ENCODE data around the gene OR13J1. TPM values are rescaled to one million over a fixed set of nuclear protein-coding genes. Genes with fewer than 3 reads are reported as not detected.
A peak's percentile ranks its signal among the peaks of the same experiment; 100 is the strongest.
"Not testable (repeated sequence)": the region's sequence is repeated elsewhere in the genome, so short reads cannot be mapped to it uniquely, and the experiment has no call there.

OR13J1 gene
- total RNA-seq, 1 experiment from 2014 or later: not detected

GRCh38 chr9:35897376-35898099 lies 27.3 kb upstream of the OR13J1 start:
- not testable (repeated sequence) for H3K4me1 ChIP-seq (ENCODE audit: low read length); H3K9ac ChIP-seq (ENCODE audit: low read length); H3K4me2 ChIP-seq (ENCODE audit: low read depth, low read length, poor library complexity, severe bottlenecking)

GRCh38 chr9:35896570-35896969 lies 26.4 kb upstream of the OR13J1 start:
- Histone ChIP-seq H3K27me3 (ENCODE audit: low read length) (no peaks in the 10 kb centered on the region), H3K9me3 (ENCODE audit: low read length) (no peaks in the 10 kb centered on the region), H3K36me3 (ENCODE audit: insufficient read depth, low read length) (no peaks in the 10 kb centered on the region), H2AFZ (ENCODE audit: low read length) (no peak overlapping the region), H3K4me1 (ENCODE audit: low read length) (no peaks in the 10 kb centered on the region), H3K27ac (ENCODE audit: low read length) (no peak overlapping the region), H3K4me3 (ENCODE audit: low read length) (no peak overlapping the region), H4K20me1 (ENCODE audit: insufficient read depth, low read depth, low read length) (no peaks in the 10 kb centered on the region), H3K79me2 (ENCODE audit: low read length) (no peaks in the 10 kb centered on the region), H3K4me2 (ENCODE audit: low read depth, low read length, poor library complexity, severe bottlenecking) (no peak overlapping the region), H3K9me2 (replicated peaks; ENCODE audit: insufficient read depth, low read length) (no peaks in the 10 kb centered on the region), H3K9ac (ENCODE audit: low read length) (no peak overlapping the region)
- no peak for DNase-seq

More at GRCh38 chr9:35897376-35898099, 27.3 kb upstream of the OR13J1 start:
- H3K27ac ChIP-seq (ENCODE audit: low read length); H2AFZ ChIP-seq (ENCODE audit: low read length); H3K27me3 ChIP-seq (ENCODE audit: low read length); H3K79me2 ChIP-seq (ENCODE audit: low read length); H3K9me2 ChIP-seq (replicated peaks; ENCODE audit: insufficient read depth, low read length); H3K36me3 ChIP-seq (ENCODE audit: insufficient read depth, low read length); H4K20me1 ChIP-seq (ENCODE audit: insufficient read depth, low read depth, low read length); H3K4me3 ChIP-seq (ENCODE audit: low read length); H3K9me3 ChIP-seq (ENCODE audit: low read length); DNase-seq: not testable (repeated sequence)

GRCh38 chr9:35892051-35892450 lies 21.9 kb upstream of the OR13J1 start:
- no peak overlapping the region for H2AFZ ChIP-seq (ENCODE audit: low read length)
- no peak overlapping the region for H3K27ac ChIP-seq (ENCODE audit: low read length)
- no peak overlapping the region for H3K4me2 ChIP-seq (ENCODE audit: low read depth, low read length, poor library complexity, severe bottlenecking)
- no peak for DNase-seq
- H3K79me2 ChIP-seq (ENCODE audit: low read length): no peaks in the 10 kb centered on the region
- no peaks in the 10 kb centered on the region for H3K9me2 ChIP-seq (replicated peaks; ENCODE audit: insufficient read depth, low read length)
- no peaks in the 10 kb centered on the region for H4K20me1 ChIP-seq (ENCODE audit: insufficient read depth, low read depth, low read length)
- no peaks in the 10 kb centered on the region for H3K27me3 ChIP-seq (ENCODE audit: low read length)
- H3K9ac ChIP-seq (ENCODE audit: low read length): no peak overlapping the region
- no peaks in the 10 kb centered on the region for H3K4me1 ChIP-seq (ENCODE audit: low read length)
- no peaks in the 10 kb centered on the region for H3K36me3 ChIP-seq (ENCODE audit: insufficient read depth, low read length)
- no peaks in the 10 kb centered on the region for H3K9me3 ChIP-seq (ENCODE audit: low read length)
- H3K4me3 ChIP-seq (ENCODE audit: low read length): no peak overlapping the region

- Histone ChIP-seq H3K79me2 (ENCODE audit: low read length) (no peaks in the 10 kb centered on the region), H3K4me1 (ENCODE audit: low read length) (no peaks in the 10 kb centered on the region), H3K9me2 (replicated peaks; ENCODE audit: insufficient read depth, low read length) (no peaks in the 10 kb centered on the region), H3K4me2 (ENCODE audit: low read depth, low read length, poor library complexity, severe bottlenecking) (no peak overlapping the region), H3K36me3 (ENCODE audit: insufficient read depth, low read length) (no peaks in the 10 kb centered on the region), H3K9ac (ENCODE audit: low read length) (no peak overlapping the region), H4K20me1 (ENCODE audit: insufficient read depth, low read depth, low read length) (no peaks in the 10 kb centered on the region), H3K9me3 (ENCODE audit: low read length) (no peaks in the 10 kb centered on the region), H3K4me3 (ENCODE audit: low read length) (no peak overlapping the region), H3K27ac (ENCODE audit: low read length) (no peak overlapping the region), H2AFZ (ENCODE audit: low read length) (no peak overlapping the region), H3K27me3 (ENCODE audit: low read length) (no peaks in the 10 kb centered on the region)
- no peak for DNase-seq
These were observed 21.4 kb upstream of the OR13J1 start for GRCh38 chr9:35891646-35892045.

GRCh38 chr9:35884908-35885307 lies 14.7 kb upstream of the OR13J1 start:
- not testable (repeated sequence) for H3K9me2 ChIP-seq (replicated peaks; ENCODE audit: insufficient read depth, low read length); H2AFZ ChIP-seq (ENCODE audit: low read length); H3K9ac ChIP-seq (ENCODE audit: low read length); H3K27ac ChIP-seq (ENCODE audit: low read length); DNase-seq; H3K4me1 ChIP-seq (ENCODE audit: low read length); H3K4me3 ChIP-seq (ENCODE audit: low read length); H3K4me2 ChIP-seq (ENCODE audit: low read depth, low read length, poor library complexity, severe bottlenecking); H3K27me3 ChIP-seq (ENCODE audit: low read length); H3K9me3 ChIP-seq (ENCODE audit: low read length); H3K79me2 ChIP-seq (ENCODE audit: low read length); H4K20me1 ChIP-seq (ENCODE audit: insufficient read depth, low read depth, low read length); H3K36me3 ChIP-seq (ENCODE audit: insufficient read depth, low read length)

GRCh38 chr9:35882996-35883395 lies 12.8 kb upstream of the OR13J1 start:
- Histone ChIP-seq H3K4me1 (ENCODE audit: low read length) (no peaks in the 10 kb centered on the region), H3K79me2 (ENCODE audit: low read length) (no peaks in the 10 kb centered on the region), H4K20me1 (ENCODE audit: insufficient read depth, low read depth, low read length) (no peaks in the 10 kb centered on the region), H3K4me2 (ENCODE audit: low read depth, low read length, poor library complexity, severe bottlenecking) (no peak overlapping the region), H2AFZ (ENCODE audit: low read length) (no peak overlapping the region), H3K36me3 (ENCODE audit: insufficient read depth, low read length) (no peaks in the 10 kb centered on the region), H3K9me2 (replicated peaks; ENCODE audit: insufficient read depth, low read length) (no peaks in the 10 kb centered on the region), H3K9ac (ENCODE audit: low read length) (no peak overlapping the region), H3K4me3 (ENCODE audit: low read length) (no peak overlapping the region), H3K9me3 (ENCODE audit: low read length) (no peaks in the 10 kb centered on the region), H3K27me3 (ENCODE audit: low read length) (no peaks in the 10 kb centered on the region), H3K27ac (ENCODE audit: low read length) (no peak overlapping the region)
- no peak for DNase-seq

GRCh38 chr9:35882263-35882848 lies 12.2 kb upstream of the OR13J1 start:
- Histone ChIP-seq H3K4me3 (ENCODE audit: low read length) (no peak overlapping the region), H3K4me2 (ENCODE audit: low read depth, low read length, poor library complexity, severe bottlenecking) (no peak overlapping the region), H3K9ac (ENCODE audit: low read length) (no peak overlapping the region), H3K9me2 (replicated peaks; ENCODE audit: insufficient read depth, low read length) (no peaks in the 10 kb centered on the region), H3K27ac (ENCODE audit: low read length) (no peak overlapping the region), H3K79me2 (ENCODE audit: low read length) (no peaks in the 10 kb centered on the region), H2AFZ (ENCODE audit: low read length) (no peak overlapping the region), H3K4me1 (ENCODE audit: low read length) (no peaks in the 10 kb centered on the region), H3K9me3 (ENCODE audit: low read length) (no peaks in the 10 kb centered on the region), H3K36me3 (ENCODE audit: insufficient read depth, low read length) (no peaks in the 10 kb centered on the region), H4K20me1 (ENCODE audit: insufficient read depth, low read depth, low read length) (no peaks in the 10 kb centered on the region), H3K27me3 (ENCODE audit: low read length) (no peaks in the 10 kb centered on the region; the same call in 1 of the 2 replicates)
- DNase-seq: peak; percentile 83

GRCh38 chr9:35872505-35872904 lies 2.3 kb upstream of the OR13J1 start:
- no peaks in the 10 kb centered on the region for H3K36me3 ChIP-seq (ENCODE audit: insufficient read depth, low read length)
- H3K9me3 ChIP-seq (ENCODE audit: low read length): no peaks in the 10 kb centered on the region
- H3K4me1 ChIP-seq (ENCODE audit: low read length): no peaks in the 10 kb centered on the region
- H3K9ac ChIP-seq (ENCODE audit: low read length): no peak overlapping the region
- H3K9me2 ChIP-seq (replicated peaks; ENCODE audit: insufficient read depth, low read length): no peaks in the 10 kb centered on the region
- H3K79me2 ChIP-seq (ENCODE audit: low read length): no peaks in the 10 kb centered on the region
- no peaks in the 10 kb centered on the region for H4K20me1 ChIP-seq (ENCODE audit: insufficient read depth, low read depth, low read length)
- no peak overlapping the region for H3K4me3 ChIP-seq (ENCODE audit: low read length)
- H3K27ac ChIP-seq (ENCODE audit: low read length): no peak overlapping the region
- H2AFZ ChIP-seq (ENCODE audit: low read length): no peak overlapping the region
- DNase-seq: no peak
- no peak overlapping the region for H3K4me2 ChIP-seq (ENCODE audit: low read depth, low read length, poor library complexity, severe bottlenecking)
- H3K27me3 ChIP-seq (ENCODE audit: low read length): no peaks in the 10 kb centered on the region; the same call in 1 of the 2 replicates

All from Karpas-422 (cell line).